ENCODE results near the gene S1PR5.
A peak's percentile ranks its signal among the peaks of the same experiment; 100 is the strongest.
"Not testable (repeated sequence)": the region's sequence is repeated elsewhere in the genome, so short reads cannot be mapped to it uniquely, and the experiment has no call there.

The S1PR5 gene

DNA sequence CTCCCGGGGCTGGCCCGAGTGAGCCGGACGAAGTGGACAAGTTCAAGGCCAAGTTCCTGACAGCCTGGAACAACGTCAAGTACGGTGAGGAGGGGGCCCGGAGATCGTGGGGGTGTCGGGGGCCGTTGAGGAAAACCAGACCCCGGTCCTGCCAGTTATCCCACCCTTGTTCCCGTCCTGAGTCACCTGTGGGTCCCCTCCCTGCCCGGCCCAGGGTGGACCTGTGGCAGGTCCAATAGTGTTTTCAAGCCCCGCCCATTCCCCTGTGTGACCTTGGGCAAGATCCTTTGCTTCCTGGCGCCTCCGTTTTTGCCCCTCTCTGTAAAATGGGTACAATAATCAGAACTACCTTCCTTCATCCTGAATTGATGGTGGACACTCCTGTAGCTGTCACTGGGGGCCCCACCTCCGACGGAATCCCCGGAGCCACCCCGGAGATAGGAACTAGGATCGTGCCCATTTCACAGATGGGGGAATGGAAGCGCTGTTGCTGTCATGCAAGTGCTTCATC lies 27.1 kb upstream of the S1PR5 start:
- no peak for DNase-seq (ENCODE audit: low read depth)

- DNase-seq (ENCODE audit: low read depth) = no peak
Observed at GRCh38 chr19:10543420-10544241, 26.4 kb upstream of the S1PR5 start, which contains the start of gene ATG4D. Gene ATG4D (plus strand): TSS chr19:10543904. CDS start chr19:10544091, 187 bp downstream.

DNA sequence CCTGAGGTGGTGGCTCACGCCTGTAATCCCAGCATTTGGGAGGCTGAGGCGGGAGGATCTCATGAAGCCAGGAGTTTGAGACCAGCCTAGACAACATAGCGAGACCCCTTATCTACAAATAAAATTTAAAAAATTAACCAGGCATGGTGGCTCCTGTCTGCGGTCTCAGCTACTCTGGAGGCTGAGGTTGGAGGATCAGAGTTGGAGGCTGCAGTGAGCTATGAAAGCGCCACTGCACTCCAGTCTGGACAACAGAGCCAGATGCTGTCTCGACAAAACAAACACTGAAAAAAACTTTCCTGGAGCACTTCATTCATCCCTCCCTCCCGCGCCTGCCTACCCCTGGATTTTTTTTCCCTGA lies 25.8 kb upstream of the S1PR5 start:
- no peak for DNase-seq (ENCODE audit: low read depth)

GRCh38 chr19:10539016-10539415 lies 21.8 kb upstream of the S1PR5 start:
- DNase-seq (ENCODE audit: low read depth) = not testable (repeated sequence)

- no peak for DNase-seq (ENCODE audit: low read depth)
Observed at GRCh38 chr19:10538204-10538983, 21.1 kb upstream of the S1PR5 start.

GRCh38 chr19:10537668-10538067 lies 20.4 kb upstream of the S1PR5 start:
- DNase-seq (ENCODE audit: low read depth) = no peak

- DNase-seq (ENCODE audit: low read depth) = no peak
Observed at GRCh38 chr19:10535613-10536012, 18.4 kb upstream of the S1PR5 start.

- peak; percentile 83 for DNase-seq (ENCODE audit: low read depth)
Observed at GRCh38 chr19:10533646-10534386, 16.6 kb upstream of the S1PR5 start.

- DNase-seq (ENCODE audit: low read depth) = no peak
Observed at GRCh38 chr19:10532457-10532856, 15.2 kb upstream of the S1PR5 start.

DNA sequence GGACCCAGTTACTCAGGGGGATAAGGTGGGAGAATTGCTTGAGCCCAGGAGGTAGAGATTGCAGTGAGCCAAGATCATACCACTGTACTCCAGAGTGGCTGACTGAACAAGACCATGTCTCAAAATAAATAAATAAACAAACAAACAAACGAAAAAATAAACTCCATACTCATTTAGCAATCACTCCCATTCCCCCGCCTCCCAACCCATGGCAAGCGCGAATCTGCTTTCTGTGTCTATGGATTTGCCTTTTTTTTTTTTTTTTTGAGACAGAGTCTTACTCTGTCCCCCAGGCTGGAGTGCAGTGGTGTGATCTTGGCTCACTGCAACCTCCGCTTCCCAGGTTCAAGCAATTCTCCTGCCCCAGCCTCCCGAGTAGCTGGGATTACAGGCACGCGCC lies 9.6 kb upstream of the S1PR5 start:
- not testable (repeated sequence) for DNase-seq (ENCODE audit: low read depth)

GRCh38 chr19:10525636-10526035 lies 8.4 kb upstream of the S1PR5 start:
- DNase-seq (ENCODE audit: low read depth) = no peak

DNA sequence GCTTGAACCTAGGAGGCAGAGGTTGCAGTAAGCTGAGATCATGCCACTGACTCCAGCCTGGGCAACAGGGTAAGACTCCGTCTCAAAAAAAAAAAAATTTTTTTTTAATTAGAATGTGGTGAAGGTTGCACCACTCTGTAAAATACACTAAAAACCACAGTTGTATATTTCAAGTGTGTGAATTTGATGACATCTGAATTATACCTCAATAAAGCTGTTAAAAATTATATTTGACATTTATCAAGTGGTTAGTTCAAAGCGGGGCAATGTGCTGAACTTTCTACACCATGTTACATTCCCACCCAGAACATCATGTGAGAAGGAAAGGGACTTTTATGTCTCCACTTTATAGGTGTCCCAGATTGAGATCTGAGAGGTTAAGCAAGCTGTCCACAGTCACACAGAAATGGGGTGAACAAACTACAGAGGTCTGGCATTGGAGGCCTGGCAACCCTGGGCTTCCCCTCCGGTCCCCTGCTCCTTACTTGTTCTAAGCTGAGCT lies 5.9 kb upstream of the S1PR5 start:
- DNase-seq (ENCODE audit: low read depth) = no peak

- no peak for DNase-seq (ENCODE audit: low read depth)
Observed at GRCh38 chr19:10521461-10522171, 4.4 kb upstream of the S1PR5 start.

- no peak for DNase-seq (ENCODE audit: low read depth)
Observed at GRCh38 chr19:10520652-10521318, 3.5 kb upstream of the S1PR5 start.

DNA sequence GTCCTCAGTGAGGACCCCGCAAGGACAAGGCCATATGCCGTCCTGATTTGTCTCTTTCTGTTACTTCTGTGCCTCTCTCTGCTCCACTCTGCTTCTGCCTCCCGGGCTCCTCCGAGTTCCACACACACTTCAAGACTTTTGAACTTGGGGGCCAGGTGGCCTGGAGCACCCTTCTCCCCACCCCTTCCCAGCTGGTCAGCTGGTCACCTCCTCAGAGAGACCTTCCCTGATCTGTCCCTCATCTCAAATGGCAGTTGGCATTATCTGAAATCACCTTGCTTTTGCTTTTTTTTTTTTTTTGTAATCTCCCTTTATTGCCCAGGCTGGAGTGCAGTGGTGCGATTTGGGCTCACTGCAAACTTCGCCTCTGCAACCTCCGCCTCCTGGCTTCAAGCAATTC lies 2.2 kb upstream of the S1PR5 start:
- no peak for DNase-seq (ENCODE audit: low read depth)

DNA sequence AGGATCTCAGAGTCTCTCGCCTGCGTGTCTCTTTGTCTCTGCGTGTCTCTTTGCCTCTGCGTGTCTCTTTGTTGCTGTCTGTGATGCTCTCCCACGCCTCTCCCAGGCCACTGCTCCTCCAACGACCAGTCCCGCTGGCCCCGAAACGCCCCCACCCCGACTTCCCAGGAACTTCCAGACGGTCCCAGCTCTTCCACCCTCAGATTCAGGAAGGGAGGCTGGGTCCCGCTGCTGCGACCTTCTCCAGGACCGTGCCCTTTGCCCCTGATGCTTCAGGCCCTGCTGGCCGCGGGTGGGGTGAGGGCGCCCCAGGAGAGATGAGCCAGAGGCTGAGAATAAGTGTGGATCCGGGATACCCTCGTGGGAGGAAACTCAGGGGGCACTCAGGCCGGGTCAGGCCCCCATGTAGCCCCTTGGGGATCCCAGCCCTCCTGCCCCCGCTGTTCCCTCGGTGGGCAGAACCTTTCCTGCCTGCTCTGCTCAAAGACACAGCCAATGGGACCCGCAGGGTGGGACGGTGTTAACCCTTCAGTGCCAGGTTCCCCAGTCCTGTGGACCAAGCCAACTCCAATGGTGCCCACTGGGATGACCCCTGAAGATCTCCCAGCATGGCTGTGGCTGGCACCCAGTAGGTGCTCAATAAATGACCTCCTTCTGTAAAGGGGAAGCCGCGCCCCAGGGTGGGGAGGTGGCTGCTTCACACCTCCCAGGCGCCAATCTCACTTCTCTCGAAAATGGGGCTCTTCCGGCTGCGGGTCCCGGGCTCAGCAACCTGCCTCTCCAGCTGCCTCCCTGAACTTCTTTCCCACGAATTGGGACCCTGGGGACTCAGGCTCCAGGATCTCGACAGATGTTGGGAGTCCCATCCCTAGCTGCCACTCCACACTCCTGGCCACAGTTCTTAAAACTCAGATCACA lies 1.5 kb upstream of the S1PR5 start:
- DNase-seq (ENCODE audit: low read depth) = no peak

GRCh38 chr19:10517760-10518443 lies 655 bp upstream of the S1PR5 start:
- DNase-seq (ENCODE audit: low read depth) = no peak

- no peak for DNase-seq (ENCODE audit: low read depth)
Observed at GRCh38 chr19:10516671-10517286, 468 bp downstream of the S1PR5 start.

DNA sequence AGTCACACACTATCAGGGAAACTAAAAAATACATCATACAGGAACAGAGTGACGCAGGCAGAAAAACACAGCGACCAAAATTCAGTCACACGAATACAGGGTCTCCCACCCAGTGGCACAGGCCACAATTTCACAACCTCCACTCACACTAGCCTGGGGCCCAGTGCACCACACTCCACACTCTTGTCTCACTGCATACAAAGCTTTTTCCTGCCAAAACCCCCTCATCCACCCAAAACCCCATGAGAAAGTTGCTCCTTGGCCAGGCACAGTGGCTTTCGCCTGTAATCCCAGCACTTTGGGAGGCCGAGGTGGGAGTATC lies 1.2 kb downstream of the S1PR5 start:
- no peak for DNase-seq (ENCODE audit: low read depth)
